ENCODE results near the gene CCNI2.

CCNI2 gene

GRCh38 chr5:132746954-132747615 is at the start of gene CCNI2:
Gene CCNI2 (plus strand): TSS chr5:132747426. CDS start chr5:132747496, 70 bp downstream.
- DNase-seq (ENCODE audit: low spot score): no peak

GRCh38 chr5:132704875-132705274 is 42.4 kb upstream of the CCNI2 start:
- peak; percentile 46 for DNase-seq (ENCODE audit: low spot score)

GRCh38 chr5:132708645-132709044 is 38.6 kb upstream of the CCNI2 start:
- no peak for DNase-seq (ENCODE audit: low spot score)

GRCh38 chr5:132714456-132715307 is 32.5 kb upstream of the CCNI2 start:
- DNase-seq (ENCODE audit: low spot score): peak; percentile 28

GRCh38 chr5:132718544-132719312 is 28.5 kb upstream of the CCNI2 start:
- no peak for DNase-seq (ENCODE audit: low spot score)

GRCh38 chr5:132725745-132726144 is 21.5 kb upstream of the CCNI2 start:
- no peak for DNase-seq (ENCODE audit: low spot score)

- DNase-seq (ENCODE audit: low spot score): no peak
These were observed 17.3 kb upstream of the CCNI2 start for GRCh38 chr5:132729896-132730295.

GRCh38 chr5:132733499-132734148 is 13.6 kb upstream of the CCNI2 start:
- no peak for DNase-seq (ENCODE audit: low spot score)

- no peak for DNase-seq (ENCODE audit: low spot score)
These were observed 12.5 kb upstream of the CCNI2 start for GRCh38 chr5:132734687-132735086.

GRCh38 chr5:132736853-132737833 is 10.1 kb upstream of the CCNI2 start, which contains the start of gene KIF3A:
Gene KIF3A (minus strand): TSS chr5:132737546. CDS start chr5:132737419, 127 bp downstream.
- DNase-seq (ENCODE audit: low spot score): peak; percentile 100

GRCh38 chr5:132737982-132738681 is 9.1 kb upstream of the CCNI2 start:
- DNase-seq (ENCODE audit: low spot score): no peak

- DNase-seq (ENCODE audit: low spot score): no peak
These were observed 8.0 kb upstream of the CCNI2 start for GRCh38 chr5:132739232-132739631.

- no peak for DNase-seq (ENCODE audit: low spot score)
These were observed 5.1 kb upstream of the CCNI2 start for GRCh38 chr5:132742158-132742557.

- no peak for DNase-seq (ENCODE audit: low spot score)
These were observed 4.6 kb upstream of the CCNI2 start for GRCh38 chr5:132742626-132743025.

- no peak for DNase-seq (ENCODE audit: low spot score)
These were observed 2.6 kb upstream of the CCNI2 start for GRCh38 chr5:132744659-132745058.

GRCh38 chr5:132746592-132746953 is 653 bp upstream of the CCNI2 start:
- DNase-seq (ENCODE audit: low spot score): no peak

- no peak for DNase-seq (ENCODE audit: low spot score)
These were observed 602 bp downstream of the CCNI2 start for GRCh38 chr5:132747616-132748440.

- no peak for DNase-seq (ENCODE audit: low spot score)
These were observed 1.3 kb downstream of the CCNI2 start for GRCh38 chr5:132748522-132749000.

- no peak for DNase-seq (ENCODE audit: low spot score)
These were observed 2.3 kb downstream of the CCNI2 start for GRCh38 chr5:132749506-132749905.
